ENCODE measurements around the gene FGFR1OP2.

GRCh38 chr12:26939953-26940352, 1.7 kb downstream of the FGFR1OP2 start:
- TF ChIP-seq CTCF (conservative IDR thresholded peaks at IDR 0.05) (no peak), EZH2 (IDR thresholded peaks at IDR 0.05; ENCODE audit: low read depth) (no peak)

Measured in PC-9 (cell line).